SH-SY5Y (cell line): Measurements from ENCODE around the gene PTPN6.

Experiments used
- GATA2 ChIP-seq: IDR thresholded peaks from 2 replicates; pipeline ENCODE4 v1.6.1; 2011; ENCODE audit warnings: mild to moderate bottlenecking, low read depth, low read length
- GATA3 ChIP-seq: IDR thresholded peaks from 2 replicates; pipeline ENCODE4 v1.6.1; 2011; ENCODE audit warnings: low read depth, mild to moderate bottlenecking, low read length, moderate library complexity

GRCh38 chr12:6956021-6956727 is 5.0 kb downstream of the PTPN6 start:
- TF ChIP-seq GATA3 (no peak), GATA2 (no peak)
